ENCODE results near the gene FXYD2.
A peak's percentile ranks its signal among the peaks of the same experiment; 100 is the strongest.

DNA sequence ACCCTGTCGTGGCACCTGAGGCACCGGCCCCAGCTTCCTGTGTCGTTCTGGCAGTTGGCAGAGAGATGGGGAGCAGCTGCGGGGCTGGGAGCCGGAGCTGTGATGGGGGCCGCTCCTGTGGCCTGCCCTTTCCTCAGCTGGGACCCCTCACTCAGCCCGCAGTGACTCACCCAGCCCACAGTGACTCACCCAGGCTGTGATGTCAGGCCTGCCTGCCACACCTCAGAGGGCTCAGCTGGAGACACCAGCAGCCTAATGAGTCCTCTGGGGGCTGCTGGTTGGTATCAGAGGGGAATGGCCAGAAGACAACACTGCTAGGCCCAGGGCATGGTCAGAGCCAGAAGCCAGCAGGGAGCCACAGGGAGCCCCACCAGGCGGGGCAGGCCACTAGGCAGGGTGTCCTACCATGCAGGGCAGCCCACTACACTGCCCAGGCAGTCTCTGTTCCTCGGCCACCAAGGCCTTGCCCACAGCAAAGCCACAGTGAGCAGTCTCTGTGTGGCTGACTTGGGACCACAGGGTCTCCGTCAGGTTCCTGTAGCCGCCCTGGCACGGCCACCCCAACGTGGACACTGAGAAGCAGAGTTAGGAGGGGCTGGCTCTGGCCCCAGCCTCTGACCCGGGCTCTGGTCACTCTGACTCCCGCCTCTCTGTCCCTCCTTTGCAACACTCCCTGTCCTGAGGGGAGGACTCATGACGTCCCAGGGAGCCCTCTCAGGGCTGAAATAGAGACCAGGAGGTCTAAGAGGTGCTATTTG, 4.2 kb upstream of the FXYD2 start:
- TF ChIP-seq, protein P1, sequence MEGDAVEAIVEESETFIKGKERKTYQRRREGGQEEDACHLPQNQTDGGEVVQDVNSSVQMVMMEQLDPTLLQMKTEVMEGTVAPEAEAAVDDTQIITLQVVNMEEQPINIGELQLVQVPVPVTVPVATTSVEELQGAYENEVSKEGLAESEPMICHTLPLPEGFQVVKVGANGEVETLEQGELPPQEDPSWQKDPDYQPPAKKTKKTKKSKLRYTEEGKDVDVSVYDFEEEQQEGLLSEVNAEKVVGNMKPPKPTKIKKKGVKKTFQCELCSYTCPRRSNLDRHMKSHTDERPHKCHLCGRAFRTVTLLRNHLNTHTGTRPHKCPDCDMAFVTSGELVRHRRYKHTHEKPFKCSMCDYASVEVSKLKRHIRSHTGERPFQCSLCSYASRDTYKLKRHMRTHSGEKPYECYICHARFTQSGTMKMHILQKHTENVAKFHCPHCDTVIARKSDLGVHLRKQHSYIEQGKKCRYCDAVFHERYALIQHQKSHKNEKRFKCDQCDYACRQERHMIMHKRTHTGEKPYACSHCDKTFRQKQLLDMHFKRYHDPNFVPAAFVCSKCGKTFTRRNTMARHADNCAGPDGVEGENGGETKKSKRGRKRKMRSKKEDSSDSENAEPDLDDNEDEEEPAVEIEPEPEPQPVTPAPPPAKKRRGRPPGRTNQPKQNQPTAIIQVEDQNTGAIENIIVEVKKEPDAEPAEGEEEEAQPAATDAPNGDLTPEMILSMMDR (IDR thresholded peaks at IDR 0.05), result no peak
- TF ChIP-seq POLR2A (IDR thresholded peaks at IDR 0.05) (no peak), POLR2AphosphoS5 (IDR thresholded peaks at IDR 0.05; ENCODE audit: insufficient read depth in 1 of 2, low read depth in 1 of 2) (peak in 1 of 2 donors; percentile 54)

Measured in vagina (tissue), 2 donors.